Measurements from ENCODE around the gene SIVA1.
"Not testable (repeated sequence)": the region's sequence is repeated elsewhere in the genome, so short reads cannot be mapped to it uniquely, and the experiment has no call there.

Gene SIVA1

DNA sequence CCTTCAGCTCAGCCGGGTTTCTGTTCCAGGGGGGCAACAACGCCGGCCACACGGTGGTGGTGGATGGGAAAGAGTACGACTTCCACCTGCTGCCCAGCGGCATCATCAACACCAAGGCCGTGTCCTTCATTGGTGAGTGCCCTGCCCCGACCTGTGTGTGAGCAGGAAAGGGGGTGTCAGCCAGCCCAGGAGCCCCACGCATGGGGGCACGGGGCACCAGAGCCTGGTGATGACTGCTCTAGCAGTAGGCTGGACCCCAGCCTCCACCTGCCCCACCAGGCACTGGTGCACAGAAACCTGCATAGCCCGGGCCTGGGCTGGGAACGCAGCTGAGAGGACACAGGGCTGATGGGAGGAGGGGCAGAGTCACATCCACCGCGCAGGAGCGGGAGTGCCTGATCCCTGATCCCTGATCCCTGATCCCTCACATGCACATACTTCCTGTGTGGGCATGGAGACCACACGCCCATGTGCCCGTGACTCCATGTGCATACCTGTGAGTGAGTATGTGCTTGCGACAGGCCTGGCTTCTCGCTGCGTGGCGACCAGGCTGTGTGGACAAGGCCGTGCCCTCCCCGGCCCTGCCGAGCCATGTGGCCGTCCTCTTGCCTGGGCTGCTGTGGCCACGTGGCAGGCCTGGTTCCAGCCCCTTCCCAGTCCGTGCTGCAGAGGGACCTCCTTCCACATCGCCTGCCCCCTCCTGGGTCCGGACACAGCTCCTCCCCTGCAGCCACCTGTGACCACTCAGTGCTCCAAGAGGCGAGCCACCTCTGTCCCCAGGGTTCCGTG lies 17.8 kb upstream of the SIVA1 start:
- no peak for DNase-seq

DNA sequence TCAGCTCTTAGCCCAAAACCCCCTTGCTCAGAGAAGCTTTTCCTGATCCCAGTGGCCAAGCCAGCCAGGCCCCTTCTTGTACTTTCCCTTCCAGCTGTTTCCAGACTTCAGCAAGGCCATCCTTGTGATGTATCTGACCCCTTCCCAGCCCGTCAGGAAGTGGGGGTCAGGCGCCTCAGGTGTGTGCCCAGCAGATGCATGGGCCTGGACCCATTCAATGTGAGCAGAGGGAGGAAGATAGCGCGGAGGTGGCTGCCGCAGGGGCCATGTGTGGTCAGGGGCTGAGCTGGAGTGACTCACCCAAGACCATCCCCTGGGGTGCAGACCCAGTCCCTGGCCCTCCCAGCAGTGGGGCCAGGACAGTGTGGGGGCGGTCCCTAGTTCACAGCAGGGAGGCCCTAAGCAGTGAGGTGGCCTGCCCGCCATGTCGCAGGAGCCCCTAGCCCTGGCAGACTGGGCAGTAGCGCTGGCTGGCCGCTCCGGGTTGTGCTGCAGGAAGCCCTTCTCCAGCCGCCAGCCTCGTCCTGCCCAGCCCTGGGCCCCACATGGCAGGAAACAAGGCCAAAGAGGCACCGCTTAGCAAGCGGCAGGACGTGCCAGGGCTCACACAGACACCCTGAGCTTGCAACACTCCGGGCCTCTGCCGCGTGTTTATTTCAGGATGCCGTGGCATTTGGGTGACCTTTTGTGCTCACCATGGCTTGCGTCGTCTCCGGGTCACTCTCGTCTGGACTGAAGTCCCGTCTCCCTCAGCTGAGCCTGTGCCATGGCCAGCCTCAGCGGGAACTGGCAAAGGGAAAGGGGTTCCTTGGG lies 16.9 kb upstream of the SIVA1 start:
- DNase-seq: no peak

DNA sequence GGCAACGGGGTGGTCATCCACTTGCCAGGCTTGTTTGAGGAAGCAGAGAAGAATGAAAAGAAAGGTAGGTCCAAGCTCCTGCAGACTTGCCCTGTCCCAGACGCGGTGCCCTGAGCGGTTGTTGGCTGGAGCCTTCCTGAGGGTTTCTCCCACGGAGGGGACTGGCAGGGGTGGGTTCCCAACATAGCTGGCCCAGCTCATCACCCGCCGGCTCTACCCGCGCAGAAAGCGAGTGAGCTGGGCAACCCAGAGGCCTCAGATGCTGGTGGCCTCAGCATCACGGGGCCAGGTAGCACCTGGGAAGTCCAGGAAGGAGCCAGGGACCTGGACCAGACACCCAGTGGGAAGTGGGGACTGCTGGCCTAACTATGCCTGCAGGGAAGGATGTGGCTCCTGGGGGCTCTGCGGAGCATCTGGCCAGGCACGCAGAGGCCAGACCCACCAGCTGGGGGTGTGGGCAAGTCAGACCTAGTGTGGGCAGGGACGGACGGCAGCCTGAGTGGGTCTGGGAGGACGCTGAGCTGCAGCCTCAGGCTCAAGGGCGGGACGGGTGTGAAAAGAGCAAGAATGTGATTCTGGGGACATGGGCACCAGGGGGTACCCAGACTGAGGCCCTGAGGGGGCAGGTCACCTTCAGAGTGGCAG lies 14.4 kb upstream of the SIVA1 start:
- no peak for DNase-seq

- no peak for DNase-seq
These were observed 13.9 kb upstream of the SIVA1 start for GRCh38 chr14:104739026-104739425.

- DNase-seq: no peak
These were observed 13.1 kb upstream of the SIVA1 start for GRCh38 chr14:104739546-104740516.

GRCh38 chr14:104741108-104741802 lies 11.7 kb upstream of the SIVA1 start:
- no peak for DNase-seq

DNA sequence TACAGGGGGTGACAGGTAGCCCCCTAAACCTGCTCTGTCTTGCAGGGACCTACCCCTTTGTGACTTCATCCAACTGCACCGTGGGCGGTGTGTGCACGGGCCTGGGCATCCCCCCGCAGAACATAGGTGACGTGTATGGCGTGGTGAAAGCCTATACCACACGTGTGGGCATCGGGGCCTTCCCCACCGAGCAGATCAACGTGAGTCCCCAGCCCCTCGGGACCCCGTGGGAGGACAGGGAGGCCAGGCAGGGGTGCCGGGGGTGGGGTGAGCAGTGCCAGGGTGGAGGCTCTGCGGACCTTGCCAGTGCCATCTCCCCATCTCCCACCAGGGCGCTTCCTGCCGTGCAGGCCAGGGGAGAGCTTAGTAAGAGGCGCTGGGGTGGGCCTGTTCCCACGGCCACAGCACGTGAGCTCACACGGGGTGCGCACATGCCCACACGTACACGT lies 11.1 kb upstream of the SIVA1 start:
- no peak for DNase-seq

- no peak for DNase-seq
These were observed 10.1 kb upstream of the SIVA1 start for GRCh38 chr14:104742586-104743455.

DNA sequence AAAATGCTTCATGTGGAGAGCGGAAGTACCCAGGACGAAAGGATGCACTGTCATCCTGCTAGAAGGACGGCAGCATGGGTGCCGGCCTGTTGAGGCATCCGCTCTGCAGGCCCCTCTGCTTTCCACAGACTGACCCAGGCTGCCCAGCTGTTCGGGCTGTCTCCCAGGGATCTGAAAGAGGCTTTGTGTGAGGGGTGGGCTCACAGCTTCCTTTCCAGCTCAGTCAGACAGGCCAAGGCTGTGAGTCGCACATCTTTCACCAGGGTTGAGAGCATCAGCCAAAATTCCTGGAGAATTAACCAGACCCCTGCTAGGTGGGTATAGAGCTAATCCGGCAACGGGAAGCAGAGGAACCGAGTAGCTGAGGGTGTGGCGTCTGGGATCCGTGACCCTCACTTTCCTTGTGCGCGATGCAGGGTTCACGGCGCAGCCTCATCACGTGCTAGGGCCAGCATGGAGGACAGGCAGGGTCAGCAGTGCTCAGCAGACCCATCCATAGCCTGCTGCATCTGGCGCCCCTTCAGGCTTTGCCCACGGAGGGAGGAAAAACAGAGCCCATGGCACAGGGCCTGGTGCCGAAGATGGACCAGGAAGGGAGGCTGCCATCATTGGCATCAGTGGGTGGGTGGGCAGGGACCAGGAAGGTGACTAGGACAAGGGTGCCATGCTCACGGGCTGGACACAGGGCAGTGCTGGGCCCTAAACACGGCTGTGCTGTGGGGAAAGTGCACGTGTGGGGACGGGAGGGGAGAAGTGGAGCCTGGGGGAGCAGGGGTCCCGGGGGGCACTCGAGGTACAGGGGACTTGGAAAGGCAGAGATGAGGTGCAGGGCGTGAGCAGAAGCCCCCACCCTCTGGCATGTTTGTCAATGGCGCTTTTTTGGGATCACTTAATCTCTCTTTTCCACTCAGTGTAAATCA lies 9.2 kb upstream of the SIVA1 start:
- no peak for DNase-seq

DNA sequence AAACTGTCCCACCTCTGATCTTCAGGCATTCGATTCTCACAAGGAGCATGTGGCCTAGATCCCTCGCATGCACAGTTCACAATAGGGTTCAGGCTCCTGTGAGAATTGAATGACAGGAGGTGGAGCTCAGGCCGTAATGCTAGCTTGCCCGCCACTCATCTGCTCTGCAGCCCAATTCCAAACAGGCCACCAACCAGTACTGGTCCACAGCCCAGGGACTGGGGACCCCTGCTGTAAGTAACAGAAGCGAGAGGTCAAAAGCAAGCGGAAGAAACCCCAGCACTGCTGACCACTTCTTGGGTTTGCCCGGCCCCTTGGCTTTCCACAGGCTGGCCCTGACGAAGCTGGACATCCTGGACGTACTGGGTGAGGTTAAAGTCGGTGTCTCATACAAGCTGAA lies 8.5 kb upstream of the SIVA1 start:
- DNase-seq: no peak

DNA sequence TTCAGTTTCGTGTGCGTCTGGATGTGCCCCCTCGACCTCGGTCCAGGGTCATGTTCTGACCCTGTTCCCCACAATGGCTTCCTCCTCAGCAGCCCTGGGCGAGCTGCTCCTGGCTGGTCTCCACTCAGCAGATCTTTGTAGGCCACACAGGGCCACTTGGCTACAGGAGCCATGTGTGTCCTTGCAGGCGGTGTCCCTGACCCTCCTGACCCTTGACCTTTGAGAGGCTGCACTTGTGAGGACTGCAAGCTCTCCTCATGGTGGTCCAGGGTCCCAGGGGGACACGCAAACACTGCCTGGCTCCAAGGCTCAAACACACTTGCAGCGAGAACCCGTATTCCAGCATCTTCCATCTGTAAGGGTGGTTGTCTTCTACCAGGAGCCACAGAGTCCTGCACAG lies 7.5 kb upstream of the SIVA1 start:
- no peak for DNase-seq

DNA sequence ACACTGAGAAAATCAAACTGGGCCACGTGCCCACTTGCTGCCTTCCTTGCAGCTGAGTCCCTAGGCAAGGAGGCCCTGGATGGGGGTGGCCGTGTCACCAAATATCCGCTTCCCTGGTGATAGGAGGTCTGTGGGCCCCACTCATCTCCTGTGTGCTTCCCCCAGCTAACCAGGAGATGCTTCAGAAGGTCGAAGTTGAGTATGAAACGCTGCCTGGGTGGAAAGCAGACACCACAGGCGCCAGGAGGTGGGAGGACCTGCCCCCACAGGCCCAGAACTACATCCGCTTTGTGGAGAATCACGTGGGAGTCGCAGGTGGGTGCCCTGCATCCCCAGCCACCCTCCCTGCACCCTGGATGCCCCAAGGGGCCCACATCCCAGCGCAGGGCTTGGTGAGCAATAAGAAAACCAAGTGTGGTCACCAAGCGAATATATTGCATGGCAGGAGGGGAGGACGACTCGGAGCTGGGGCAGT lies 6.8 kb upstream of the SIVA1 start:
- DNase-seq: no peak

GRCh38 chr14:104746934-104747481 lies 5.9 kb upstream of the SIVA1 start:
- DNase-seq: no peak

GRCh38 chr14:104747876-104748275 lies 5.1 kb upstream of the SIVA1 start:
- DNase-seq: no peak

DNA sequence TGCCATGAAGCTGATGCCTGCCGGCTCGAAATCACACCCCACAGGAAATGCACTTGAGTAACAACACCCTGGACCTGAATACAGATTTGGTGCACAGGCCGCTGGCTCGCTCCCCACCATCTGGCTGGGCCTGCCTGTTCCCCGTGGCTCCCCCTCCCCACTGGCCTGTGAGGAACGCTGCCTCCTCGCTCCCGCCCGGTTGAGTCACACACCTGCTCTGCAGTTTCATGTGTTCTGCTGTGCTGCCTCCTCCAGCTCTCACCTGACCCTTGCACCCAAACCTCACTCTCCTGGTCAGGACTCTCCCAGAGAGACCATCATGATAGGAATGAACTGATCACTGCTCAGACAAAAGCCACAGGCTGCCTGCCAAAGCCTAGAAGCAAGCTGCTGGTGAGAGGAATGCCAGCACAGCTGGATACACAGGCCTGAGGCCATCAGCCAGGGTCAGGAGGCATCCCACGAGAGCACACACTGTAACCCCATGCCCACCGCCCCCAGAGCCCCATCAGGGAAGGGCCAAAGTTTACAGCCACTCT lies 3.8 kb upstream of the SIVA1 start:
- DNase-seq: no peak

- DNase-seq: no peak
These were observed 2.7 kb upstream of the SIVA1 start for GRCh38 chr14:104750056-104750752.

DNA sequence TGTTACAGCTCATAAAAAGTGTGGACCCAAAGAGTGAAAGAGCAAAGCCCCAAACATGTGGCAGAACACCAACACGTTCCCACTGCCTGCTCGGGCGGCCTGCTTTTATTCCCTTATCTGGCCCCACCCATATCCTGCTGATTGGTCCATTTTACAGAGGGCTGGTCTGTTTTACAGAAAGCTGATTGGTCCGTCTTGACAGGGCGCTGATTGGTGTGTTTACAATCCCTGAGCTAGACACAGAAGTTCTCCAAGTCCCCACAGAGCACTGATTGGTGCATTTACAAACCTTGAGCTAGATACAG lies 2.2 kb upstream of the SIVA1 start:
- DNase-seq: not testable (repeated sequence)

All from NCI-H187 treated with DMSO at 0.1 percent for 48 hours (cell line).